Measurements from ENCODE around the gene MYOG.
A peak's percentile ranks its signal among the peaks of the same experiment; 100 is the strongest.

The MYOG gene

GRCh38 chr1:203085528-203086406 lies at the start of gene MYOG:
MYOG (minus strand) TSS chr1:203086012; CDS start chr1:203085961, 51 bp downstream.
- peak; percentile 77 for DNase-seq

GRCh38 chr1:203133970-203134725 lies 48.3 kb upstream of the MYOG start:
- DNase-seq: no peak

- no peak for DNase-seq
Observed at GRCh38 chr1:203131548-203132200, 45.9 kb upstream of the MYOG start.

- no peak for DNase-seq
Observed at GRCh38 chr1:203130358-203130985, 44.7 kb upstream of the MYOG start.

- no peak for DNase-seq
Observed at GRCh38 chr1:203129501-203130231, 43.9 kb upstream of the MYOG start.

- no peak for DNase-seq
Observed at GRCh38 chr1:203128716-203129500, 43.1 kb upstream of the MYOG start.

GRCh38 chr1:203128431-203128715 lies 42.6 kb upstream of the MYOG start:
- no peak for DNase-seq

- peak; percentile 69 for DNase-seq
Observed at GRCh38 chr1:203127666-203128430, 42.0 kb upstream of the MYOG start, which contains the start of gene ADORA1. ADORA1 (plus strand) TSS chr1:203127726; CDS start chr1:203128842, 1,116 bp downstream.

GRCh38 chr1:203126866-203127665 lies 41.3 kb upstream of the MYOG start:
- DNase-seq: no peak

GRCh38 chr1:203126151-203126865 lies 40.5 kb upstream of the MYOG start:
- DNase-seq: no peak

- no peak for DNase-seq
Observed at GRCh38 chr1:203124546-203125317, 38.9 kb upstream of the MYOG start.

- DNase-seq: no peak
Observed at GRCh38 chr1:203124011-203124410, 38.2 kb upstream of the MYOG start.

- no peak for DNase-seq
Observed at GRCh38 chr1:203122159-203122558, 36.3 kb upstream of the MYOG start.

GRCh38 chr1:203121186-203122015 lies 35.6 kb upstream of the MYOG start:
- no peak for DNase-seq

GRCh38 chr1:203120325-203121153 lies 34.7 kb upstream of the MYOG start:
- no peak for DNase-seq

Measured in femur (tissue), 1 donor.